Amygdala (tissue), 56 donors: ENCODE results near the gene PTTG1IP2.

Experiments used
- DNase-seq, 56 donors: peaks; one replicate each; lab custom pipeline; 2025; lab: John Stamatoyannopoulos, UW

PTTG1IP2 gene

DNA sequence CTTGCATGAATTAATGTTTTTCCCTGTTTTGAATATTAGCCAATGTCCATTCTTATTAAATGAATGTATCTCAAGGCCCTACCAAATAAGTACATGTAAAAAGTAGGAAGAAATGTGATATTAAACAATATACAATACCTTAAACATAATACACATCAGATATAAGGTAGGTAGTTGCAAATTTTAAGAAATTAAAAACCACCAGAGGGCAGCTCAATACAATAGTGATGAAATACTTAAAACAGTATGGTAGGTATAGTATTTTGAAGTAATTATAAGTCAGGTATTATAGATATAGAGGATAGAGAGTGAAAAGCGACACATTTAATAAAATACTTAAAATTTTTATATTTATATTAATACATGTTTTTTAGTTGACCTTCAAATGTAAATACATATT, 83.1 kb downstream of the PTTG1IP2 start:
- DNase-seq = no peak

GRCh38 chr7:90560730-90561129, 91.3 kb downstream of the PTTG1IP2 start:
- no peak for DNase-seq
